ENCODE measurements around the gene EDA. TPM values are rescaled to one million over a fixed set of nuclear protein-coding genes. Genes with fewer than 3 reads are reported as not detected.
A peak's percentile ranks its signal among the peaks of the same experiment; 100 is the strongest.

The EDA gene
- total and polyA plus RNA-seq, 8 donors, result 2.2 to 4.6 (median 4.1) TPM

DNA sequence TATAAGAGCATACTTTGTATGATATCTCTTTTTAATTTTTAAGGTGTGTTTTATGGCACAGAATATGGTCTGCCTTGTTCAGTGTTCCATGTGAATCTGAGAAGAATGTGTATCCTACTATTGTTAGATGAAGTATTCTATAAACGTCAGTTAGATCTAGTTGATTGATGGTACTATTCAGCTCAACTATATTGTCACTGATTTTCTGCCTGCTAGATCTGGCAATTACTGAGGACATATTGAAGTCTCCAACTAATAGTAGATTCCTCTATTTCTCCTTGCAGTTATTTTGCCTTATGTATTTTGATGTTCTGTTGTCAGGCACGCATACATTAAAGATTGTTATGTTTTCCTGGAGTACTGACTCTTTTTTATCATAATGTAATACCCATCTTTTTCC, 394.1 kb downstream of the EDA start:
- no peak for ATAC-seq
- TF ChIP-seq, protein P1, sequence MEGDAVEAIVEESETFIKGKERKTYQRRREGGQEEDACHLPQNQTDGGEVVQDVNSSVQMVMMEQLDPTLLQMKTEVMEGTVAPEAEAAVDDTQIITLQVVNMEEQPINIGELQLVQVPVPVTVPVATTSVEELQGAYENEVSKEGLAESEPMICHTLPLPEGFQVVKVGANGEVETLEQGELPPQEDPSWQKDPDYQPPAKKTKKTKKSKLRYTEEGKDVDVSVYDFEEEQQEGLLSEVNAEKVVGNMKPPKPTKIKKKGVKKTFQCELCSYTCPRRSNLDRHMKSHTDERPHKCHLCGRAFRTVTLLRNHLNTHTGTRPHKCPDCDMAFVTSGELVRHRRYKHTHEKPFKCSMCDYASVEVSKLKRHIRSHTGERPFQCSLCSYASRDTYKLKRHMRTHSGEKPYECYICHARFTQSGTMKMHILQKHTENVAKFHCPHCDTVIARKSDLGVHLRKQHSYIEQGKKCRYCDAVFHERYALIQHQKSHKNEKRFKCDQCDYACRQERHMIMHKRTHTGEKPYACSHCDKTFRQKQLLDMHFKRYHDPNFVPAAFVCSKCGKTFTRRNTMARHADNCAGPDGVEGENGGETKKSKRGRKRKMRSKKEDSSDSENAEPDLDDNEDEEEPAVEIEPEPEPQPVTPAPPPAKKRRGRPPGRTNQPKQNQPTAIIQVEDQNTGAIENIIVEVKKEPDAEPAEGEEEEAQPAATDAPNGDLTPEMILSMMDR (IDR thresholded peaks at IDR 0.05), result no peak

DNA sequence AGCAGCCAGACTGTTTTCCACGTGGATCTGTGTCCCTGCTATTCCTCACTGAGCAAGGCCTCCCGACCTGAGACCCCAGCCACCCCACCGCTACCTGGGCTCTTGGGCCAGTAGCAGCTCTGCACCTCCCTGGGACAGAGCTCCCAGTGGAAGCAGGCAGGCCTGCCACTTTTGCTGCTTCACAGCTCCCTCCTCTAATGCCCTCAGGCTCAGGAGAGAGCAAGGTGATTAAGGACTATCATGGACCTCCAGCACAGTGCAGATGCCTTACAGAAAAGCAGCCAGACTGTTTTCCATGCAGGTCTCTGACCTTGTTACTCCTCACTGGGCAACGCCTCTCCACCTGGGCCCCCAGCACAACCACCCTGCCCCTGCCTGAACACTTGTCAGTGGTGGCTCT, 396.8 kb downstream of the EDA start:
- intact Hi-C loops (cut with DNase I), result no loop called here
- no peak for ATAC-seq
- Histone ChIP-seq H3K4me3 (no peak overlapping the region), H3K27ac (no peak overlapping the region), H3K4me1 (no peaks in the 10 kb centered on the region), H3K36me3 (no peaks in the 10 kb centered on the region), H3K9me3 (no peaks in the 10 kb centered on the region), H3K27me3 (peaks cover 0 to 7% of the 10 kb centered on the region in 2 donors)
- DNase-seq, result no peak
- TF ChIP-seq, protein P1 (IDR thresholded peaks at IDR 0.05), result no peak

More for the DNA sequence above, 394.1 kb downstream of the EDA start:
- no peaks in the 10 kb centered on the region for H3K4me1 ChIP-seq
- intact Hi-C loops (cut with DNase I), result no loop called here
- peaks cover 0 to 7% of the 10 kb centered on the region in 2 donors for H3K27me3 ChIP-seq
- H3K9me3 ChIP-seq, result no peaks in the 10 kb centered on the region
- H3K27ac ChIP-seq, result no peak overlapping the region
- DNase-seq, result no peak
- H3K36me3 ChIP-seq, result no peaks in the 10 kb centered on the region
- no peak overlapping the region for H3K4me3 ChIP-seq

DNA sequence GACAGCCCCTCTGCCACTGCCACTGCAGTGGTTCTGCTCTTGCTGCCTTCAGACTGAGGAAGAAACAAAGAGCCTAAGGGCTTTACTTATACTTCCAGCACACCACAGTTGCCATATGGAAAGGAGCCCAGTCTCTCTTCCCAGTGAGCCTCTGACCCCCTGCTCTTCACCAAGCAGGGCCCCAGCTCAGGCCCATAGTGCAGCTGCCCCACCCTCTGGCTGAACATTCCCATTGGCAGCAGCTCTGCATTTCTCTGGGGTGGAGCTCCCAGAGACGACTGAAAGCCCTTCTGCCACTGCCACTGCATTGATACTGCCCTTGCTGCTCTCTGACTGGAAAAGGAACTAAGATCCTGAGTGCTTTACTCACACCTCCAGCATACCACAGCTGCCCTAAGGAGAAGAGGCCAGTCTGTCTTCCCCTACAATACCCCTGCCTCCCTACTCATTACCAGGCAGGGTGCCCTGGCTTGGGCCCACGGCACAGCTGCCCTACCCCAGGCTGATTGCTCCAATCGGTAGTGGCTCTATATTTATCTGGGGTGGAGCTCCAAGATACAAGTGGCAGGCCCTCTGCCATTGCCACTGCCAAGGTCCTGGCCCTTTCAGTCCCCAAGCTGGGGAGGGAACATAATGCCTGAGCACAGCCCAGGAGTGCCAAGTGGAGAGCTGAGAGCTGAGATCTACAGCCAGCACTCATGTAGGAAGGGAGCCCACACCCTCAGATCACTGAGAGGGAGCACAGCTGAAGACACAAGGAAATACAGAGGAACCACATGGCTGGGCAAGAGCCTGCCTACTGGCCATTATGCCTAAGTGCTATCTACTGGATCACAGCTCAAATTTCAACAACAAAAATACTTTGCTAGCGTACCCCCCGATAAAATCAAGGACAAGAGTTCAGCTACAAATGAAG, 397.8 kb downstream of the EDA start:
- peak; percentile 33 for ATAC-seq
- TF ChIP-seq, protein P1 (IDR thresholded peaks at IDR 0.05), result no peak
- H3K4me1 ChIP-seq, result no peaks in the 10 kb centered on the region
- H3K27me3 ChIP-seq, result peaks cover 0 to 7% of the 10 kb centered on the region in 2 donors
- H3K9me3 ChIP-seq, result no peaks in the 10 kb centered on the region
- H3K27ac ChIP-seq, result no peak overlapping the region
- H3K36me3 ChIP-seq, result no peaks in the 10 kb centered on the region
- peak in 1 of 4 donors; percentile 33 for DNase-seq
- H3K4me3 ChIP-seq, result no peak overlapping the region
- intact Hi-C loops (cut with DNase I), result no loop called here

DNA sequence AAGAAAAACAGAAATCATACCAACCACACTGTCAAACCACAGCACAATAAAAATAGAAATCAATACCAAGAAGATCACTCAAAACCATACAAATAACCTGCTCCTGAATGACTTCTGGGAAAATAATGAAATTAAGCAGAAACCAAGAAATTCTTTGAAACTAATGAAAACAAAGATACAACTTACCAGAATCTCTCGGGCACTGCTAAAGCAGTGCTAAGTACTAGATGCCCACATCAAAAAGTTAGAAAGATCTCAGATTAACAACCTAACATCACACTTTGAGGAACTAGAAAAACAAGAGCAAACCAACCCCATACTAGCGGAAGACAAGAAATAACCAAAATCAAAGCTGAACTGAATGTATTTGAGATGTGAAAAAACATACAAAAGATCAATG, 400.6 kb downstream of the EDA start:
- intact Hi-C loops (cut with DNase I), result no loop called here
- Histone ChIP-seq H3K27ac (no peak overlapping the region), H3K9me3 (no peaks in the 10 kb centered on the region), H3K4me3 (no peak overlapping the region), H3K4me1 (no peaks in the 10 kb centered on the region), H3K27me3 (peaks cover 0 to 7% of the 10 kb centered on the region in 2 donors), H3K36me3 (no peaks in the 10 kb centered on the region)
- ATAC-seq, result no peak
- TF ChIP-seq, protein P1 (IDR thresholded peaks at IDR 0.05), result no peak
- DNase-seq, result no peak

DNA sequence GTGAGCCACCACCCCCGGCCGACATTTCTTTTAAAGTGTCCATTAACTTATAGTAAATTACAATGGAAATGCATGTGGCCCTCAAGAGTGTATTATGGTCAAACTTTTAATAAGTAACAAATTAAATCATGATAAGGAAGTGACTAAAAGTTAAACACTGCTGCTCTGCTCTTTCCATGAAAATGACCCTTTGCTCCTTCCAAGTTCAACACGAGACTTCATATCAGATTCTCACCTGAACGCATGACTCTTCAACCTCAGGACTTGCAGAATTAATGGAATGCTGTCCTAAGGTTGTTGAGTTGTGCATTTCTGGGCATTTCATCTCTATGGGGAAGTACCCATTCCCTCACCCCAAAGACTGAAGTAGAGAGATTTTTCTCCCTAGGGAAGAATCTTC, 406.7 kb downstream of the EDA start:
- Histone ChIP-seq H3K27me3 (no peaks in the 10 kb centered on the region), H3K36me3 (no peaks in the 10 kb centered on the region), H3K27ac (no peak overlapping the region), H3K4me3 (no peak overlapping the region), H3K9me3 (no peaks in the 10 kb centered on the region), H3K4me1 (no peaks in the 10 kb centered on the region)
- intact Hi-C loops (cut with DNase I), result no loop called here
- no peak for ATAC-seq
- no peak for DNase-seq
- TF ChIP-seq, protein P1 (IDR thresholded peaks at IDR 0.05), result no peak
